HFFc6 (cell line): ENCODE results near the gene MRGPRG. TPM values are rescaled to one million over a fixed set of nuclear protein-coding genes. Genes with fewer than 3 reads are reported as not detected.
"Not testable (repeated sequence)": the region's sequence is repeated elsewhere in the genome, so short reads cannot be mapped to it uniquely, and the experiment has no call there.

Source experiments
- DNase-seq: peaks from one replicate; pipeline ENCODE4 v3.0.0-alpha.2; 2018
- H3K27ac Mint-ChIP-seq: 2 replicates; pipeline ENCODE4 v1.8.0; 2020; ENCODE audit warnings: mild to moderate bottlenecking, mixed read lengths
- H3K27me3 Mint-ChIP-seq: 2 replicates; pipeline ENCODE4 v1.8.0; 2021; ENCODE audit warnings: mild to moderate bottlenecking, moderate library complexity, mixed read lengths; ENCODE audit not compliant: insufficient read depth
- H3K36me3 Mint-ChIP-seq: 2 replicates; pipeline ENCODE4 v1.8.0; 2021; ENCODE audit warnings: low read depth, mixed read lengths
- H3K4me1 Mint-ChIP-seq: 2 replicates; pipeline ENCODE4 v1.8.0; 2020; ENCODE audit warnings: low read depth, mixed read lengths
- H3K4me3 Mint-ChIP-seq: 2 replicates; pipeline ENCODE4 v1.8.0; 2020; ENCODE audit warnings: mild to moderate bottlenecking, moderate library complexity, mixed read lengths
- H3K9me3 Mint-ChIP-seq: 2 replicates; pipeline ENCODE4 v1.8.0; 2020; ENCODE audit warnings: mild to moderate bottlenecking, mixed read lengths
- long read RNA-seq: library from polyadenylated mRNA; unstranded; transcript quantifications from one replicate; pipeline ENCODE4 v2.0.0, GENCODE V29; 2019
- total RNA-seq, 6 experiments: library from RNA; stranded (reverse); fragmentation: NEBNext Ultra II Directional; extraction: Animal tissue kit (Norgen Biotek cat#: 25700); gene quantifications; 2 replicates in 1 of 6; 3 replicates in 5 of 6; pipeline ENCODE4 v1.2.3, GENCODE V29; 2021
- TF ChIP-seq, protein P1 (sequence below): fragments of 200-600 bp; sonication (generic); IDR thresholded peaks from 2 replicates; pipeline ENCODE4 v1.5.0; 2021; ENCODE audit warnings: antibody characterized with exemption, mild to moderate bottlenecking

The MRGPRG gene, protein sequence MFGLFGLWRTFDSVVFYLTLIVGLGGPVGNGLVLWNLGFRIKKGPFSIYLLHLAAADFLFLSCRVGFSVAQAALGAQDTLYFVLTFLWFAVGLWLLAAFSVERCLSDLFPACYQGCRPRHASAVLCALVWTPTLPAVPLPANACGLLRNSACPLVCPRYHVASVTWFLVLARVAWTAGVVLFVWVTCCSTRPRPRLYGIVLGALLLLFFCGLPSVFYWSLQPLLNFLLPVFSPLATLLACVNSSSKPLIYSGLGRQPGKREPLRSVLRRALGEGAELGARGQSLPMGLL
- not detected for total RNA-seq
- long read RNA-seq, result 0 reads

DNA sequence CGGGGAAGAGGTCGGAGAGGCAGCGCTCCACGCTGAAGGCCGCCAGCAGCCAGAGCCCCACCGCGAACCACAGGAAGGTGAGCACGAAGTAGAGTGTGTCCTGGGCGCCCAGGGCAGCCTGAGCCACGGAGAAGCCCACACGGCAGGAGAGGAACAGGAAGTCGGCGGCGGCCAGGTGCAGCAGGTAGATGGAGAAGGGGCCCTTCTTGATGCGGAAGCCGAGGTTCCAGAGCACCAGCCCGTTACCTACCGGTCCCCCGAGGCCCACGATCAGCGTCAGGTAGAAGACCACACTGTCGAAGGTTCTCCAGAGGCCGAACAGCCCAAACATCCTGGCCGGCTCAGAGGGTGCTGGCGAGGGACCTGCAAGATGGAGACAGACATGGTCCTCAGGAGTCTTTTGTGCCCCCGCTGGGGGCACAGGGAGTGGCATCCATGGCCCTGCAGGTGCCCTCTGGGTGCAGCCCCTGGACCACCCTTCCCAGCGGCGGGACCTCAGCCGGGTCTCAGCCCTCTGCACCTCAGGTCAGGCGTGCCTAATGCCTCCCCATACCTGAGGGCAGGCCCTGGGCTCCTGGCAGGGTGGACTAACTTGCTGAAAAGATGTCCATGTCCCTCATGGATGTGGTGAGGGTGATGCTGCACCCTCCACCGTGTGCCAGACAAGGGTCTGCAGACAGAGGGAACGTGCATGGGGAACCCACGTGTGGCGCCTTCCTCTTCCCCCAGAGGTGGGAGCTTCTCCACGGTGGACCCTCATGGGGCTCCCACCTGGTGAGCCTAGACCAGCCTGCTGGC lies at the start of gene MRGPRG:
TSS of gene MRGPRG (minus strand) at position 331 of the 798 bp plus-strand sequence. CDS start at position 331, 0 bp downstream.
- TF ChIP-seq, protein P1, sequence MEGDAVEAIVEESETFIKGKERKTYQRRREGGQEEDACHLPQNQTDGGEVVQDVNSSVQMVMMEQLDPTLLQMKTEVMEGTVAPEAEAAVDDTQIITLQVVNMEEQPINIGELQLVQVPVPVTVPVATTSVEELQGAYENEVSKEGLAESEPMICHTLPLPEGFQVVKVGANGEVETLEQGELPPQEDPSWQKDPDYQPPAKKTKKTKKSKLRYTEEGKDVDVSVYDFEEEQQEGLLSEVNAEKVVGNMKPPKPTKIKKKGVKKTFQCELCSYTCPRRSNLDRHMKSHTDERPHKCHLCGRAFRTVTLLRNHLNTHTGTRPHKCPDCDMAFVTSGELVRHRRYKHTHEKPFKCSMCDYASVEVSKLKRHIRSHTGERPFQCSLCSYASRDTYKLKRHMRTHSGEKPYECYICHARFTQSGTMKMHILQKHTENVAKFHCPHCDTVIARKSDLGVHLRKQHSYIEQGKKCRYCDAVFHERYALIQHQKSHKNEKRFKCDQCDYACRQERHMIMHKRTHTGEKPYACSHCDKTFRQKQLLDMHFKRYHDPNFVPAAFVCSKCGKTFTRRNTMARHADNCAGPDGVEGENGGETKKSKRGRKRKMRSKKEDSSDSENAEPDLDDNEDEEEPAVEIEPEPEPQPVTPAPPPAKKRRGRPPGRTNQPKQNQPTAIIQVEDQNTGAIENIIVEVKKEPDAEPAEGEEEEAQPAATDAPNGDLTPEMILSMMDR, result no peak
- no peak for DNase-seq
- Mint-ChIP-seq H3K36me3 (no peaks in the 10 kb centered on the region; the same call in 1 of the 2 replicates), H3K27ac (no peak within 1 kb of the TSS), H3K9me3 (no peaks in the 10 kb centered on the region), H3K4me1 (peaks cover 6% of the 10 kb centered on the region), H3K27me3 (peaks cover 39% of the 10 kb centered on the region), H3K4me3 (no peak within 1 kb of the TSS)

DNA sequence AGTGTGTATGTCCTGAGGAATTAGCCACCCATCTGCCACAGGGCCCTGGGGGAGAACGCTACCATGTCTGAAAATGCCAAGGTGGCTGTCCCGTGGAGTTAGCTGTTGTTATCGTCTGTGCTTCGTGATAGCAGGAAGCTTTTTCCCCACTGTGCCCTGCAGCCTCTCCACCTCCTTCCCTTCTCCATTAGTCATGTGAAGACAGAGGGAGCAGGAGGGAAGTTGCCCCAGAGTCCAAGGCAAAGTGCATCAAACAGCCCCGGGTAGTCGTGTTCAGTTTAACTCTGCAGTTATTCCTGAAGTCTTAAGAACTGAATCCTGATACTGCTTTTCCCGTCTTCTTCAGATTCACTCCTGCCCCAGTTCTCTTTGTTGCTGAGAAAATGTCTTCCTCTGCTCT lies 43.9 kb upstream of the MRGPRG start:
- not testable (repeated sequence) for H3K36me3 Mint-ChIP-seq, H3K27ac Mint-ChIP-seq, DNase-seq, H3K27me3 Mint-ChIP-seq, H3K4me3 Mint-ChIP-seq, H3K9me3 Mint-ChIP-seq, H3K4me1 Mint-ChIP-seq

DNA sequence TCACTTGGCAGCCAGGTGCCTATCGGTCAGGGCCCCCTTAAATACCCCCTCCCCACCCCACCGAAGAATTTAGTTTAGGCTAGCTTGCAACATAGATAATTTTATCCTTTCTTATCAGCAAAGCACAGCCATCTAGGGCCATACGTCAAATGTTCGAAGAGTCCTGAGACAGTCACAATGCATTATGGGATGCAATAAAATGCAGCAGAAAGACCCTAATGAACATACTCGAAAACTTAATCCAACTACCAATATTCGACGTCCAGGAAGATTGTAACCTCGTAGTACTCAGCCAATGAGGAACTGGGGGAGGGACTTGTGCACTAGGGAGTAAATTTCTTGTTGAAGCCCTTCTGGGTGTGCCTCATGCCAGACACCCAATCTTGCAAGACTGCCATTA lies 43.2 kb upstream of the MRGPRG start:
- H3K9me3 Mint-ChIP-seq, H3K27me3 Mint-ChIP-seq, DNase-seq, H3K27ac Mint-ChIP-seq, H3K36me3 Mint-ChIP-seq, H3K4me3 Mint-ChIP-seq, H3K4me1 Mint-ChIP-seq: not testable (repeated sequence)

DNA sequence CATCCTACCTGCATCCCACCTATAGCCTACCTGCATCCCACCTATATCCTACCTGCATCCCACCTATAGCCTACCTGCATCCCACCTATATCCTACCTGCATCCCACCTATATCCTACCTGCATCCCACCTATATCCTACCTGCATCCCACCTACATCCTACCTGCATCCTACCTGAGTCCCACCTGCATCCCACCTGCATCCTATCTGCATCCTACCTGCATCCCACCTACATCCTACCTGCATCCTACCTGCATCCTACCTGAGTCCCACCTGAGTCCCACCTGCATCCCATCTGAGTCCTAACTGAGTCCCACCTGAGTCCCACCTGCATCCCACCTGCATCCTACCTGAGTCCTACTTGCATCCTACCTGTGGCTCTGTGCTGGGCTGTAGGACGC lies 38.9 kb upstream of the MRGPRG start:
- DNase-seq, H3K27ac Mint-ChIP-seq, H3K9me3 Mint-ChIP-seq, H3K4me1 Mint-ChIP-seq, H3K4me3 Mint-ChIP-seq, H3K36me3 Mint-ChIP-seq, H3K27me3 Mint-ChIP-seq: not testable (repeated sequence)

DNA sequence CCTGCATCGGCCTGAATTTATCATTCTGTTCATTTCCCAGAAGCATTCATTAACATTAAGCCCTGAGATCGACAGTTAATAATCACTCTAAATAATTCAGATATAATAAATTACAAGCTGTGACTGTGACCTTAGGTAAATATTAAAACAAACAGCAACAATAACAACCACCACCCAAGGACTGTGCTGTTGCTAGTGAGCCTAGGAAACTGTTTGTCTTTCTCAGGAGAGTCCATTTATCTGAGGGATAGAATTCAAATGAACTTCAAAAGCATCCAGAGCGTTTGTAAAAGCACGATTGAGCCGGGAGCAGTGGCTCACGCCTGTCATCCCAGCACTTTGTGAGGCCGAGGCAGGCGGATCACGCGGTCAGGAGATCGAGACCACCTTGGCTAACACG lies 36.6 kb upstream of the MRGPRG start:
- not testable (repeated sequence) for H3K4me3 Mint-ChIP-seq, H3K4me1 Mint-ChIP-seq, H3K27me3 Mint-ChIP-seq, DNase-seq, H3K9me3 Mint-ChIP-seq, H3K27ac Mint-ChIP-seq, H3K36me3 Mint-ChIP-seq

DNA sequence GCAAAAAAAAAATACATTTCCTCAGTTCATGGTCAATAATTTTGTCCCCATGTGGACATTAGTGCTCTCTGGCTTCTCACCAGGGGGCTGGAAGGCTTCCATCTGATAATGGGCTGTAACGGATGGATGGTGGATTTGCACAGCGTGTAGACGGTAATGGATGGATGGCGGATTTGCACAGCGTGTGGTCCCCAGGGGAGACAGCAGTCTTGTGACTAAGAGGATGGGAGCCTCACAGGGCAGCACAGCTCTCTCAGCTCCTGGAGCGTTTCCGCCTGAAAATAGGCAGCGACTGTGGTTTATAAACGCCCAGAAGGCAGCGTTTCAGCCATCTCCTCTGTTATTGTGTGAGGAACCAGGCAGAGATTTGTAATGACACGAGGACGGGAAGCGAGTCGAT lies 36.2 kb upstream of the MRGPRG start:
- not testable (repeated sequence) for DNase-seq, H3K36me3 Mint-ChIP-seq, H3K9me3 Mint-ChIP-seq, H3K4me1 Mint-ChIP-seq, H3K27ac Mint-ChIP-seq, H3K27me3 Mint-ChIP-seq, H3K4me3 Mint-ChIP-seq

DNA sequence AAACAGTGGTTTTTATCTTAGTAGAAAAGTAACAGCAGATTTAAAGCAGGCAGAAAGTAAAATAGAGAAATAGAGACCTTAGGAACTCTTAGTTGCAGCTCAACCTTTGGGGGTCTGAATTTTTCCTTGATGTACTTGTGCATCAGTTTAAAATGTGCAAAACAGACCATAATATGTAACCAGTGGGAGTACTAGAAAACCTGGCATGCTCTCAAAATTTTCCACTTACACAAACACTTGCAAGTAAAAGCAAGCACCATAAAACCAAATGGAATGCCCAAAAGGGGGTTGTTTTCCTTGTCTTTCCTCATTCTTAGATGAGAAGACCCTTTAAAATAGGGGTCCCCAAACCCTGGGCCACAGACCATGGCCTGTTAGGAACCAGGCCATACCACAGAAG lies 26.5 kb upstream of the MRGPRG start:
- H3K4me1 Mint-ChIP-seq, result no peaks in the 10 kb centered on the region
- no peak overlapping the region for H3K4me3 Mint-ChIP-seq
- H3K36me3 Mint-ChIP-seq, result no peaks in the 10 kb centered on the region
- no peak overlapping the region for H3K27ac Mint-ChIP-seq
- no peak for DNase-seq
- H3K9me3 Mint-ChIP-seq, result no peaks in the 10 kb centered on the region
- TF ChIP-seq, protein P1, result no peak
- H3K27me3 Mint-ChIP-seq, result peaks cover 18% of the 10 kb centered on the region

DNA sequence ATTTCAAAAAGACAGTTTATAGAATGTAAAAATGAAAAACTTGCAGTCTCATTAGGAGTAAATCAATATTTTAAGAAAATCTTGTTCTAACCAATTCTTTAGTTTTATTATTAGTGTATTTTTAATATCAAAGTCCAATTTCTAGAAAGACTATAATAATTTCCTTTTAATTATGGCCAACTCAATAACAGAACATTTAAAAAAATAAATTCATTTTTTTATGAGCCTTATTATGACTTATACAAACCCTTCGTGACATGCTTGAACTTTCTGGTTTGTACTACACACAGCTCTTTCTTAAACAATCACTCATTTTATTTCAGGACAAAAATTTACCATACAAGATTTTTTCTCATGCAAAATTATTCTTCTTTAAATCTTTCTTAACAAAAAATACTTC lies 25.3 kb upstream of the MRGPRG start:
- no peaks in the 10 kb centered on the region for H3K9me3 Mint-ChIP-seq
- TF ChIP-seq, protein P1, result no peak
- H3K27ac Mint-ChIP-seq, result no peak overlapping the region
- H3K36me3 Mint-ChIP-seq, result no peaks in the 10 kb centered on the region
- H3K4me3 Mint-ChIP-seq, result no peak overlapping the region
- DNase-seq, result no peak
- H3K4me1 Mint-ChIP-seq, result no peaks in the 10 kb centered on the region
- H3K27me3 Mint-ChIP-seq, result peaks cover 21% of the 10 kb centered on the region
